ENCODE results near the gene POMGNT1.

DNA sequence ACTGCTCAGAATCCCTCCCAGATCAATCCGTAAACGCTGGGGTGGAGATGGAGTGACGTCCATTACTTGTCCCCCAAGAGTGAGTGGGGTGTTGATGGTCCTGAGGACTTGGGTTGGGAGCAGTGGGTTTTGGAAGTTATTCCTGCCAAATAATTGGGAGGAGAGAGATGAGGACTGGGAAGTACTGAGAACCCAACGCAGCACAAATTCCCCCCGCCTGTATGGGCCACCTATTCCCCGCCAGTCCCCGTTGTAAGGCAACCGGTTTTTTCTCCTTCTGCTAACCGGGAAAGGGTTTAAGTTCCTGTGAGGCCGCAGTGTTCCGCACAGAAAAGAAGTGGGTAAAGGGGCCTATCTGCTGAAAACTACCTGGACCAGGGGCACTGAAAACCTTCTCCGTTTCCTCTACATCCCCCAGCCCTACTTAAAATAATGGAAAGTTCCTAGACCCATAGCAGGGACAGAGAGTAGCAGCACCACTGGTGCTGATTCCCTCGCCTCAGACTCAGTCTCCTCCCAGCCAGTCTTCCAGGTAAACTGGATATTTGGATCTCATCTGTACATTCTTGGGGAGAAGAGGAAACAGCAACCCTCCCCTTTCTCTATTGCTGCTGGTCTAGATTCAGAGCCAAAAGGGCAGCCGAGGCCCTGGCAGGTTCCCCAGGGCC lies 5.6 kb upstream of the POMGNT1 start:
- TF ChIP-seq, protein P1, sequence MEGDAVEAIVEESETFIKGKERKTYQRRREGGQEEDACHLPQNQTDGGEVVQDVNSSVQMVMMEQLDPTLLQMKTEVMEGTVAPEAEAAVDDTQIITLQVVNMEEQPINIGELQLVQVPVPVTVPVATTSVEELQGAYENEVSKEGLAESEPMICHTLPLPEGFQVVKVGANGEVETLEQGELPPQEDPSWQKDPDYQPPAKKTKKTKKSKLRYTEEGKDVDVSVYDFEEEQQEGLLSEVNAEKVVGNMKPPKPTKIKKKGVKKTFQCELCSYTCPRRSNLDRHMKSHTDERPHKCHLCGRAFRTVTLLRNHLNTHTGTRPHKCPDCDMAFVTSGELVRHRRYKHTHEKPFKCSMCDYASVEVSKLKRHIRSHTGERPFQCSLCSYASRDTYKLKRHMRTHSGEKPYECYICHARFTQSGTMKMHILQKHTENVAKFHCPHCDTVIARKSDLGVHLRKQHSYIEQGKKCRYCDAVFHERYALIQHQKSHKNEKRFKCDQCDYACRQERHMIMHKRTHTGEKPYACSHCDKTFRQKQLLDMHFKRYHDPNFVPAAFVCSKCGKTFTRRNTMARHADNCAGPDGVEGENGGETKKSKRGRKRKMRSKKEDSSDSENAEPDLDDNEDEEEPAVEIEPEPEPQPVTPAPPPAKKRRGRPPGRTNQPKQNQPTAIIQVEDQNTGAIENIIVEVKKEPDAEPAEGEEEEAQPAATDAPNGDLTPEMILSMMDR (IDR thresholded peaks at IDR 0.05; ENCODE audit: low read depth, low read length), result no peak
- no peak for TF ChIP-seq EZH2phosphoT487 (IDR thresholded peaks at IDR 0.05; ENCODE audit: low read depth)
